IPS DF 4.7 (cell line): ENCODE data around the gene SLC25A51.
A peak's percentile ranks its signal among the peaks of the same experiment; 100 is the strongest.

ENCODE experiments used
- DNase-seq: peaks from one replicate; pipeline ENCODE4 v3.0.0-alpha.2; 2013; ENCODE audit warnings: low spot score; ENCODE audit errors: extremely low read depth

The SLC25A51 gene

DNA sequence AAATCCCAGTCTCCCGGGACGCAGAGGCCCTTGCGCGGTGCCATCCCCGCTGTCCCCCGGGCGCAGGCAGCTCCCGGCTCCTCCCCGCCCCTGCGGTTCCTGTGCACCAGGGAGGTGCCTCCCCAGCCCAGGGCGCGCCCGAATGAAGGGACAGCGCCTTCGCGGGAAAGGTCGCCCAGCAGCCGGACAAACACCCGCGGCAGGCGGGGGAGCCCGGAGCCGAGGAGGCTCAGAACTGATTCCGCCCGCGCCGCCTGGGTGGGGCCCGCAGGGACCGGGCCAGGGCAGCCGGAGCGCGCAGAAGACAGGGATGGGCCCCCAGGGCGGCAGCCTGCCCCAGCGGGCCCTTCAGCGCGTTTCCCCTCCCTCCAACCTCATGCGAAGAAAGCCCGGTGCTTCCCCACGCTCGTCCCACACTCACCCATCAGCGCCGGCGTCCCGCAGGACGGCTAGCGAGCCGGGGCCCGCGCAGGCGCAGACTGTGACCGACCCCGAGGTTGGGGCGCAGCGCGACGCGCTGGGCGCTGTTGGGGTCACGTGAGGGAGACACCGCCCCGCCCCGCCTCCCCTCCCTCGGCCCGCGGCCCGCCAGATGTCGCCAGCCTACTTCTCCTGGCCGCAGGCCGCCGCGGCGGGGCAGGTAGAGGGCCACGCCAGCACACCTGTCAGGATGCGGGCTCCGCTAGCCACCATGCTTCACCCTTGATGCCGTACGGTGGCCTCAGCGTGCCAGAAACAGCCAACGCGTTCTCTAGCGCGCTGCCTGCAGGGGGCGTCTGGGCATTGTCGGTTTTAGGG is at the start of gene SLC25A51:
SLC25A51 (minus strand) TSS at position 481 of the 798 bp plus-strand sequence. CDS start 15,577 bp downstream, outside the sequence.
- peak; percentile 68 for DNase-seq

DNA sequence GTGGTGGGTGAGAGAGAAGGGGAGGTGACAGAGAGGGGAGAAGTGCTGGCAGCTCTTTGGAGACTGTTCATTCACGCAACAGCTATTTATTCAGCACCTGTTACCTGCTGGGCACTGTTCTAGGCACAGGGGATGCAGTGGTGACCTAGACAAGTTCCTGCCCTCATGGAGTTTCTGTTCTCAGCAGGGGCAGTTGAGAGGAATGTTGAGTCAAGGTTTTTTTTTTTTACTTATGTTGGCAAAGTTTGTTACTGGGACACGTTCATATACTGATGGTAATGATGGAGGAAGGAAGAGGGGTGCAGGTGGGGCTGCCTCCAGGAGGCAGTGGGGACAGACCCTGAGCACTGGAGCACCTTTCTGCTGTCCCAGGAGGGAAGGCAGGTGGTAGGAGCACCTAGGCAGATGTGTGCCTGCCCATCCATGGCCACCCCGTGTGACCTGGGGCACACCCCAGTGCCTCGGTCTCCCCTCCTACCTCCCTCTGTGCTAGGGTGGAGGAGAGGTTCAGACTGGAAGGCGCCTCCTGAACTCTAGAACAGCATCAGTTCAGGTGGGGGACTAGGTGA is 49.4 kb upstream of the SLC25A51 start:
- DNase-seq, result no peak

- DNase-seq, result no peak
These were observed 48.8 kb upstream of the SLC25A51 start for GRCh38 chr9:37952731-37953130.

GRCh38 chr9:37951671-37952449 is 47.9 kb upstream of the SLC25A51 start:
- DNase-seq, result no peak

DNA sequence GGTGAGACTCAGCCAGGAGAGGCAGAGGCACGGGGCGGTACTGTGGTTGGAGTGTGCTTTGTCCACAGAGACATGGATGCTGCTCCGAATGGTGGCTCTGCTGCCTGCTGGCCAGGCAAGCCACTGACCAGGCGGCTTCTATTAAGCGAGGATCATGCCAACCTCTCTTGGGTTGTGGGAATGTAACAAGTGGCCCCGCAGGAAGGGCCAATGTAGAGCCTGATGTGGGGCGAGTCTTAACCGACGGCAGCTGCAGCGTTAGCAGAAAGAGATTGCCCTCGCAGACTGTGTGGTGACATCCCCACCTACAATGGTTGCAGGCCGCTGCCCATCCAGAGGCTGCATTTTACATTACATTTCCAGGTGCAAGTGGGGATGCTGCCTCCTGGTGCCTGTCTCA is 46.6 kb upstream of the SLC25A51 start:
- no peak for DNase-seq

DNA sequence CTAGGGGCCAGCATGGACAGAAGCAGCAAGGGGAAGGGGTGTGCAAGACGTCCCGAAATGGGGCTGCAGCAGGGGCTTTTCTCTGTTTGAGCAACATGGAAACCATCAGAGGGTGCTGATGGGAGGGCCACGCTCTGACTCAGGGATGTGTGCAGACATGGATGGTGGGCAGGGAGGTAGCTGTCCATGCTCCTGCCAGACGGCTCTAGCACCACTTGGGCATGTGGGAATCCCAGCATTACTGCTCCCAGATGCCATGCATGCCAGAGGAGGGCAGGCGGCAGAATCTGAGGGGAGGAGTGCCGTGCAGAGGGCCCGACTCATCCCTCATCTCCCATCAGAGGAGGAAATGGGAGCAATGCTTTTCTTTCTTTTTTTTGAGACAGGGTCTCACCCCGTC is 45.6 kb upstream of the SLC25A51 start:
- DNase-seq, result no peak

- DNase-seq, result no peak
These were observed 44.6 kb upstream of the SLC25A51 start for GRCh38 chr9:37948417-37948980.

- DNase-seq, result no peak
These were observed 44.0 kb upstream of the SLC25A51 start for GRCh38 chr9:37947977-37948376.

DNA sequence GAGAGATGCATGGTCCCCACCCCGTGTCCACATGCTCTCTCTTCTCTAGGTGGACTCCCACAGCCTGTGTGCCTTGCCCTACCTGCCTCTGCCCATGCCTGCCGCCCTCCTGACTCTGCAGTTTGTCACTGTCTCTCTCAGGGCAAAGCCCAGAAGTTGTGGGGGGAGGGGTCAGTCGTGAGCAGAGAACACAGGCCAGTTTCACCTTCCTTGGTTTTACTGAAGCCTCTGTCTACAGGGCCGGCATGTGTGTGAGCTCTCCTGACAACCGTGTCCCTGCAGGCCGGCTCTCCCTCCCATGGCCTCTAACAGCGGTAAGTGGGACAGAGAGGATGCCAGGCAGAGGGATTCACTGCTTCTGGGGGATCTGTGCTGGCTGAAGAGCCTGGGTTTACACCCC is 43.5 kb upstream of the SLC25A51 start:
- DNase-seq, result no peak

DNA sequence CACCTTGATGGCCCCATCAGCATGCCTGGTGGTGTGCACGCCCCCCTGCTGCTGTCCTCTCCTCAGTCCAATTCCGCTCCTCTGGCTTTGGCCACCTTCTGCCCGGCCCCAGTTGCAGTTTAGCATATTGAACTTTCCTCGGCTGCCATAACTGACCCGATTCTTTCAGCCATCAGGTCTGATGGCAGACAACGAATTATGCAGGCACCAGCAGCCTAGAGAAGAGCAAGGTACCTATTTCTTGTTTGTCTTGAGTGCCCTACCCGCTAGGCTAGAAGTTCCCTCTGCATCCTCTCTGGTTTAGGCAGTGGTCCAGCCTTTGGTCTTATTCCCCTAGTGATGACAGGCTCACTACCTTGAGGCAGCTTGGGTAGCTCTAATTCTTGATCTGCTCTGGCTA is 43.0 kb upstream of the SLC25A51 start:
- no peak for DNase-seq

GRCh38 chr9:37946041-37946440 is 42.1 kb upstream of the SLC25A51 start:
- DNase-seq, result no peak

- DNase-seq, result no peak
These were observed 40.9 kb upstream of the SLC25A51 start for GRCh38 chr9:37944671-37945481.

DNA sequence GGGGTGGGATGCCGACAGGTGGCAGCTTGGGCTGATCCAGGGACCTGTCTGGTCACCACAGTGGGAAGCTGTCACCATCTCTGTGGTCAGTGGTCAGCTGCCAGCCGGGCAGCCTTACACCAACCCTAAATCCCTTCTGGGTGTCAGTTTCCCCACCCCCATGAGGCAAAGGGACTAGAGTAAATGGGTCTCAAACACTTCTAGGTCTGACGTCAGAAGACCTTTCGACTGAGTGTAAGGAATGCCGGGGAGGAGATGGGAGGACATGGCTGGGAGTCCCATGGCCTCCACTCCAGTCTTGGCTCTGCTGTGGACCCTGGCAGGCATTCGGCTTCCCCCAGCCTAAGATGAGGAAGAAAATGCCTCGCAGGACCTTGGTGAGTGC is 40.3 kb upstream of the SLC25A51 start:
- no peak for DNase-seq

DNA sequence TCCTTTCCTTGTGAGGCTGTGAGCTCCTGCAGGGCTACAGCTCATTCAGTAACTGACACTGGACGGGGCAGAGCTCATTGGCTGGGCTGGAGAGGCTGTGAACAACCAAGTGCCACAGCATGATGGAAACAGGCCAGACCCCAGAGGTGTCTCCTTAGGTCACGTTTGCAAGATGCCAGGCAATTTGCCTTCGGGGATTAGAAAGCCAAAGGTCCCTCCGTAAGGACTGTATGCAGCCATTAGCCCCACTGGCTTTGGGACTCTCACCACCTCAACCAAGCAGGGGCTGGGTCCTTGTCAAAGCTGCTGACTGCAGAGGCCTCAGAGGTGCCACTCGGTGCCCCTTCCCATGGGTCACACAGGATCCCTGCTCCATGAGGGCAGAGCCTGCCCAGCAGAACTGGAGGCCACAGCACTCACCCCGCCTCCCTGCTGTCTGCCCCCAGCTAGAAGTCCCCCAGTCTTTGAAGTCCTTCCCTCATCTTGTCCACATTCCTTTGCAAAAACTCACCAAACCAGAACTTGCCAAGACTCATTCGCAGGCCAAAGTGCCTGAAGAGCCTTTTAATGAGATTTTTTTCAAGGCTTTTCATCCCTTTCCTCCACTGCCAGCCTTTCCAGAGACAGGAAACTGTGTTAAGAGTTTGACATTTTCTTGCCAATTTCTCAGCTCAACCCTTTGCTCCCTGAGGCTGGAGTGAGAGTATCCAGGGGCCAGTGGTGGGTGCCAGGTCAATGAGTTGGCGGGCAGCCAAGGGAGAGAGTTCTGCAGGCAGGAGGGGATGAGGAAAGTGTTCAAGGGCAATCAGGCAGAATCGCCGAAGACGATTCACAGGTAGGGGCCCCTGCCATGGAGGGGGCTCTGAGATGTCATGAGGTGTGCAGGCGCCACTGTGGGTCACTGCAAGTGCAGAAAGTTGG is 39.7 kb upstream of the SLC25A51 start:
- no peak for DNase-seq

DNA sequence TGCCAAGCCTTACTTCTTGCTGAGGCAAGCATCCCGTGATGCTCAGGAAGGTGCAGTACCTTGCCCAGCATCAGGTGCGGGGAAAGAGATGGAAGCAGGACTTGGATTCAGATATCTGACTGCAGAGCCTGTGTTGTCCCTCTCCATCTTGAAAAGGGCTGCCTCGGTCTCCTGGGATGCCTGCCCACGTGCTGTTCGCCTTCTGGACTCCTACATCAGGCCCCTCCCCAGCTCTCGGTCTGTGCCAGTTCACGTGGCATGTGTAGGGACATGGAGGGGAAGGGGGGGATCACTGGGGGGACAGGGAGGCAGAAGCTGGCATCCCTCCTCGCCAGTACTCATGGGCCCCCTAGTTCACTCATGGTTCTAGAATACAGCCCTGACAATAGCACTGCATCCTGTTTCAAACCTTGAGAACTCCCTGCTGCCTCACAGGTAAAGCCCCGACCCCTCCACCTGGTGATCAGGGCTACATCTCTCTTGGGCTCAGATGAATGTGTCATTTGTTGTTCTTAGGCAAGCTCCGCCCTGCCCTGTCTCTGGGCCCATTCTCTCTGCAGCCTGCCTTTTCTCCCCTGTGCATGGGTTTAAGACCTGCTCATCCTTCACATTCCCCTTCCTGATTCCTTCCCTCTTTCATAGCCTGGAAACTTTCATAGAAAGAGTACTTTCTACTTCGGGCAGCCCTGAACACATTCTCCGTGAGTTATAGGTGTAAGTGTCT is 38.9 kb upstream of the SLC25A51 start:
- DNase-seq, result no peak

DNA sequence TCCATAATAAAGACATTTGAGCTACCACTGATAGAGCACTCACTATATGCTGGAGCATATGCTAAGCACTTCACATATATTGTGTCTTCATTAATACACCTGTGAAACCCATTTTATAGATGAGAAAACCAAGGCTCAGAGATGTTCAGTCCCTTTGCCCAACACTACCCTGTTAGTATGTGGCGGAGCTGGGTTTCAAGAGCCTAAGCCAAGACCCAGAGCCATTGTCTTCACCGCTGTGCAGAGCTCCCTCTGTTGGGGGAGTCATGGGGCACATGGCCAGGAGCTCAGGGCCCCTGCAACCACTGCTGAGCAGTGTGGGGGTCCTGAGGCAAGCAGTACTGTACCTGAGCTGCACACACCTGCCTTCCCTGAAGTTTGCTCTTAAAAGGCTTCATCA is 37.3 kb upstream of the SLC25A51 start:
- no peak for DNase-seq

DNA sequence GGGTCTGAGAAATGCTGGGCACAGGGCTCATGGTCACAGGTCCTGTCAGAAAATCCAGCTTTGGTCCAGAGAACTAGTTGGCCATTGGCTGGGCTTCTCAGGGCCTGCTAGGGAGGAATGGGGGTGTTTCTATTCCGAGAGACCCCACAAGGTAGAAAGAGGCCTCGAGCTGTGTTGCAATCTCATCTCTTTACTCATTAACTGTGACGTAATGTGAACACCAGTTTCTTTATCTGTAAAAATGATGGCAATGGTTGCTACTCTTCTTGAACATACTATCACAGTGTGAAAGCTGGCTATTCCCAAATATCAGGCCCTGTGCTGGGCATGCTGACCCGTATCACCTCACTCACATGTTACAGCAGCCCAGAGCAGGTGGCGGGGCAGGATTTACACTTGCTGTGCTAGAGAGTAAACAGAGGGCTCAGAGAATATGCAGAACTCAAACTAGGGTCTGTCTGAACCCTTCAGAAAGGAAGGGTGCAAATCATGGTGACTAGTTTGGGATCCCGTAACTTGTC is 35.7 kb upstream of the SLC25A51 start:
- DNase-seq, result no peak

DNA sequence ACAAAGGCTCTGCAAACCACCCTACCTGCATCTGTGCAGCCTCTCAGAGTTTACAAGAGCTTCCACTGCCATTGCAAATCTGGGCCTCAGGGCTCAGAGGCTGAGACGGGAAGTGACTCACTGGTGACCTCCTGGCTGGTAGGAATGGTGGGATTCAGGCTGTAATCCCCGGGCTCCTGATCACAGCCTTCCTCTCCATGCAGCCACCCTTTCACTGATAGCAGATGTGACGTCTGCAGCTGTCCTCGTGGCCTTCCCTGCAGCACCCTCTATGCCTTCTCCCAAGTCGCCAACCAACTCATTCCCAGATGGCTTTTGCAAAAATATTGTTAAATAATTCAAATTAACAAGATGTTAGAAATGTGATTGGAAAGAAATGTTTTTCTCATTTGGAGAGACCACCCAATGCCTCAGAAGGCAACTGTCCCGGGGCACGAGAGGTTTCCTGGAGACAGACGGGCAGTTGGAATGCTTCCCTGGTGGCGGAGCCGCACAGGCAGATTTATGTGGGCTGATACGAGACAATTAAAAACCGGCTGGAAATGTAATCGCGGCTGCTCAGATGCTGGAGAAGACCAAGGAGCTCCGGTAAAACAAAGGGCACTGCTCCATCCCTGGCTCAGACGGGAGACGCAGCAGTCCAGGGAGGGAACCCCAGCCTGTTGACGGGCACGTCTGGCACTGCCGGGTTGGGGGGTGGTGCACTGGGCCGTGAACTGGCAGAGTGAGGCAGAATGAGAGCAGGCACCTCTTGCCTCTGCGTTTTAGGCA is 34.4 kb upstream of the SLC25A51 start:
- no peak for DNase-seq
